ENCODE results near the gene KNOP1.

KNOP1 gene

GRCh38 chr16:19716183-19716582, 1.8 kb downstream of the KNOP1 start:
- Histone ChIP-seq H3K36me3 (ENCODE audit: insufficient read depth, low read length) (no peaks in the 10 kb centered on the region), H3K9me3 (ENCODE audit: insufficient read depth, low read depth, low read length) (no peaks in the 10 kb centered on the region), H3K79me2 (ENCODE audit: insufficient read depth, low read length) (peaks cover 28% of the 10 kb centered on the region), H3K9me2 (replicated peaks; ENCODE audit: low read depth, low read length) (no peaks in the 10 kb centered on the region), H3K4me3 (ENCODE audit: low read length, poor library complexity, severe bottlenecking) (peak overlapping the region; percentile 96), H3K27me3 (ENCODE audit: insufficient read depth, low read length, poor library complexity, severe bottlenecking) (no peaks in the 10 kb centered on the region), H3K9ac (ENCODE audit: low read depth, low read length, poor library complexity, severe bottlenecking) (peak overlapping the region; percentile 95), H3F3A (ENCODE audit: low read depth) (no peaks in the 10 kb centered on the region; the same call in 1 of the 2 replicates), H4K20me1 (ENCODE audit: insufficient read depth, low read length, poor library complexity, severe bottlenecking) (no peaks in the 10 kb centered on the region), H3K4me2 (ENCODE audit: low read depth, low read length, poor library complexity, severe bottlenecking) (peak overlapping the region; percentile 88), H3K4me1 (ENCODE audit: insufficient read depth, low read length, poor library complexity, severe bottlenecking) (peaks cover 26% of the 10 kb centered on the region), H2AFZ (ENCODE audit: low read length) (no peak overlapping the region)
- no peak for TF ChIP-seq CTCF (conservative IDR thresholded peaks at IDR 0.05; ENCODE audit: low read length)

- peak overlapping the region; percentile 88 for H3K4me2 ChIP-seq (ENCODE audit: low read depth, low read length, poor library complexity, severe bottlenecking)
Observed at GRCh38 chr16:19715566-19715965, 2.5 kb downstream of the KNOP1 start.

GRCh38 chr16:19713697-19714096, 4.3 kb downstream of the KNOP1 start:
- no peak overlapping the region for H3K4me3 ChIP-seq (ENCODE audit: low read length, poor library complexity, severe bottlenecking)
- peaks cover 28% of the 10 kb centered on the region for H3K79me2 ChIP-seq (ENCODE audit: insufficient read depth, low read length)
- no peak overlapping the region for H2AFZ ChIP-seq (ENCODE audit: low read length)
- no peaks in the 10 kb centered on the region for H3F3A ChIP-seq (ENCODE audit: low read depth)
- no peaks in the 10 kb centered on the region for H3K9me3 ChIP-seq (ENCODE audit: insufficient read depth, low read depth, low read length)
- no peaks in the 10 kb centered on the region for H3K9me2 ChIP-seq (replicated peaks; ENCODE audit: low read depth, low read length)
- no peak overlapping the region for H3K9ac ChIP-seq (ENCODE audit: low read depth, low read length, poor library complexity, severe bottlenecking)
- peaks cover 22% of the 10 kb centered on the region for H3K4me1 ChIP-seq (ENCODE audit: insufficient read depth, low read length, poor library complexity, severe bottlenecking)
- TF ChIP-seq CTCF (conservative IDR thresholded peaks at IDR 0.05; ENCODE audit: low read length) (no peak), EZH2phosphoT487 (IDR thresholded peaks at IDR 0.05; ENCODE audit: borderline replicate concordance) (no peak)
- no peak overlapping the region for H3K4me2 ChIP-seq (ENCODE audit: low read depth, low read length, poor library complexity, severe bottlenecking)
- peaks cover 4% of the 10 kb centered on the region; the same call in 1 of the 2 replicates for H3K36me3 ChIP-seq (ENCODE audit: insufficient read depth, low read length)
- H4K20me1 ChIP-seq (ENCODE audit: insufficient read depth, low read length, poor library complexity, severe bottlenecking): no peaks in the 10 kb centered on the region
- no peaks in the 10 kb centered on the region for H3K27me3 ChIP-seq (ENCODE audit: insufficient read depth, low read length, poor library complexity, severe bottlenecking)

More at GRCh38 chr16:19715566-19715965, 2.5 kb downstream of the KNOP1 start:
- Histone ChIP-seq H4K20me1 (ENCODE audit: insufficient read depth, low read length, poor library complexity, severe bottlenecking) (no peaks in the 10 kb centered on the region), H3K4me3 (ENCODE audit: low read length, poor library complexity, severe bottlenecking) (peak overlapping the region; percentile 96), H2AFZ (ENCODE audit: low read length) (no peak overlapping the region), H3K79me2 (ENCODE audit: insufficient read depth, low read length) (peaks cover 28% of the 10 kb centered on the region), H3K27me3 (ENCODE audit: insufficient read depth, low read length, poor library complexity, severe bottlenecking) (no peaks in the 10 kb centered on the region), H3K36me3 (ENCODE audit: insufficient read depth, low read length) (no peaks in the 10 kb centered on the region), H3K9me3 (ENCODE audit: insufficient read depth, low read depth, low read length) (no peaks in the 10 kb centered on the region), H3F3A (ENCODE audit: low read depth) (no peaks in the 10 kb centered on the region; the same call in 1 of the 2 replicates), H3K9me2 (replicated peaks; ENCODE audit: low read depth, low read length) (no peaks in the 10 kb centered on the region), H3K9ac (ENCODE audit: low read depth, low read length, poor library complexity, severe bottlenecking) (peak overlapping the region; percentile 95), H3K4me1 (ENCODE audit: insufficient read depth, low read length, poor library complexity, severe bottlenecking) (peaks cover 26% of the 10 kb centered on the region)
- TF ChIP-seq CTCF (conservative IDR thresholded peaks at IDR 0.05; ENCODE audit: low read length) (no peak), EZH2phosphoT487 (IDR thresholded peaks at IDR 0.05; ENCODE audit: borderline replicate concordance) (no peak)
